ENCODE measurements around the gene EFCAB13.

EFCAB13 gene, protein sequence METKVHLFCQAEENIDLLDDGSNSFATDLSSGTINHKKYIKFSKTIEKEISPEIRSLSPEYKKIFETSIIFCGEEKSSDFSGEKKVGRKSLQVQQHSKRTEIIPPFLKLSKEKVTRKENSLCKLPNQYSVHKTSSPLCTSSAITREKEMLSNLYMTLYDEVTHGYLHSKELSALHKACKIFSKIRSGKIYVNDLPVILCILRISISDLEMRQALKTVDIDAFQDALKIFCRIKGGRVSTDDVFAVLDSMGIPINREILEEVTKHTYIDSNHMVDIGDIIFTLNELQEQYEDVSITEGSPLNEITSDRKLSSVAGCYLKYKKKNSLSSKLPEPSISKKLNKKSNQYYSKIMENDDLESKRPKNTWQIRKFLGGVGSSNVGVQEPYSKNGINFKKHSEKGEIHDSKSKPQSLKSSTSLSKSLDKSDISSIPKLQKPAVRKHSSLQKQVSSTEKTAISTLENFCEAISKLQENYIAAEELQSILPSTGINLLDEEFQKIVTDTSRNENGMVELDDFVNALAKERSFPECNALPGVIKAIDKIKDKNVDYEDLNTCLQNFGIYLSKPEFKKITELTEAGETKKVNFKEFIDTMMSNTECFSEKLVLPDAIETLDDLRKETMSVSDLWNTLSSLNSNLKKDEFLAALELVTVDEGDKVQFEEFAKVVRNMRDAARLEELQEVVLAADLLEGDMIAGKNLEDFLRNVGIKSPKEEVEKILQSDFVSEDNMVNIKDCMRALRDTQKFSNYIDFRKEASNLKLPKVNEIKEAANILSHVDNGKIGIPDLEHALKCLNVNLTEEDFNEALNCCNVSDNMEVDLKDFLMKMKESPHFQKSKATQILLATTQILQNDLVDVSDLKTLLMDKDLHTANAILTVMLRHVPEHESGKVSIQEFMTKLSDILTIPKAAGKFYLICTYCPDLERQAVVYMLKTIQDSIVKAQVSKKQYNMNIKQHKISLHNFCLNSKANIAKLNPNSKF

GRCh38 chr17:47323382-47324223, at the start of gene EFCAB13:
Gene EFCAB13, plus strand, starts transcription at chr17:47323955. Its CDS starts 4,399 bp downstream, at chr17:47328354.
- peak; percentile 97 for DNase-seq

DNA sequence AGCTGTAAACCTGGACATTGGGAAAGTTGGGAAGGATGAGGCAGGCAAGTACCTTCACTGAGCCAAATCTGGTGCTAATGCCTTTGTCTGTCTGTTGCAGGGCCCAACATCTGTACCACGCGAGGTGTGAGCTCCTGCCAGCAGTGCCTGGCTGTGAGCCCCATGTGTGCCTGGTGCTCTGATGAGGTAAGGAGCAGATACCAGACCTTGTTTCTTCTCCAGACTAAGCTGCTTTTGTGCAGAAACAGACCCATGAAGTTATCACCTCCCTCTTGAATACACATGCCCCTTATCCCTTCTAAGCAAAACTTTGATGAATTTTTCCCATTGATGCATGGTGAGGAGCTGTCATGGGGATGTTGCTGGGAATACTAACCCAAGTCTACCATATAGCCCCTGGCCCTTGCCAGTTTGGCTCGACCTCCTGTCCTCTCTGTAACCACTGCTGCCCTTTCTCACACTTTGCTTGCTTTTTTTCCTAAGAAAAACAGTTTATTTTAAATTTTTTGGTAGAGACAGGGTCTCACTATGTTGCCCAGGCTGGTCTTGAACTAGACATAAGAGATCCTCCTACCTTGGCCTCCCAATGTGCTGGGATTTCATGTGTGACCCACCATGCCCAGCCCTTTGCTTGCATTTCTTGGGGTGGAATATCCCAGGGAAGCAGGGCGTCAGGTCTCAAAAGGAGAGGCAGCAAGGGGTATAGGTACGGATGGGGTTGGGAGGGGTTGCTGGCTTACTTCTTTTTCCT, 49.3 kb upstream of the EFCAB13 start:
- DNase-seq = no peak

DNA sequence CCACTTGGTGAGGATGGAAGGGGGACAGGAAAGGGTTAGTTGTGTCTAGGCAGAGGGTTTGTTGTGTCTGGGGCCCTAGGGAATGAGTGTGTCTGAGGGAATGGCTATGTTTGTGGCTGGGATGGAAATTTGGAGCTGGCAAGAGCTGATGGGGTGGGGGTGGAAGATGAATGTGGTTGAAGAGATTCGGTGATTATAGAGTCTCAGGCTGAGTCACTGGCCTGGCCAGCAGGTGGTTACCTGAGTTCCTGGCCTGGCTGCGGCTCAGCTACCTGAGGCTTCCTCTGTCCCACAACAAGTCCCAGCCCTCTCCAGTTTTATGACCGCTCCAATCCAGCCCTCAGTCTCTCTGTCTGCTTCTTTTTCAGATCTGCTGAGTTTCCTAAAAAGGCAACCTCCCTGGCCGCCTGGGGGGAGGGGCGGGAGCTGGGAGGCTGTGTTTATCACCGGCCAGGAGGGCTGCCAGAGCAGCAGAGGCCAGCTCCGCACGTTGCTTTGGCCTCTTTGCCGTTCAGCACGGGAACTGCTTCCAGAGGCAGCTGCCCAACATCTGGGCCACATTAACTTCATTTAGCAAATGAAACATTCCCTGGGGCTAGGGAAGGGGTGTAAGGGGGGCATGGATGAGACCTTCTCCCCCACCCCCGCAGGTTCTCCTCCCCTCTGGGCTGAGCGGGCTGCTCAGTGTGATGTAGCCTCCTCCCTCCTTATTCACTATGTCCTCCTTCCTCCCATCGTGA, 48.3 kb upstream of the EFCAB13 start:
- DNase-seq = no peak

GRCh38 chr17:47276444-47276843, 47.3 kb upstream of the EFCAB13 start:
- no peak for DNase-seq

- DNase-seq = peak; percentile 90
Observed at GRCh38 chr17:47276868-47277267, 46.9 kb upstream of the EFCAB13 start.

DNA sequence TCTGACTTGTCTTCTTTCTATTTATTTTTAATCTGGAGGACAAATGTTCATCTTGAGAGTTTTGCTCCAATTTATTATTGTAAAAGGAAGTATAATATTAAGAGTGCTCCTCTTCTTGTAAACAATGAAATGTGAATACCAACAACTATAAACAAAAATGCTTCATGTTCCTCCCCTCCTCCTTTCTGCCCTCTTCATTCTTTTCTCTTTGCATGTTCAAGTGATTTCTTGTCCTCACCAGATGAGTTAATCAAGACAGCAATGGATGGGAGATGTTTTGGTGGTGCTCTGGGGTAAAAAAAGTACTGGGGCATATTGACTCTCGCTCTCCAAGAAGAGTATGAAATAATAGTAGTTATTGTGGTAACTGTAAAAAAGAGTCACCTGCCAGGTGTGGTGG, 45.8 kb upstream of the EFCAB13 start:
- no peak for DNase-seq

DNA sequence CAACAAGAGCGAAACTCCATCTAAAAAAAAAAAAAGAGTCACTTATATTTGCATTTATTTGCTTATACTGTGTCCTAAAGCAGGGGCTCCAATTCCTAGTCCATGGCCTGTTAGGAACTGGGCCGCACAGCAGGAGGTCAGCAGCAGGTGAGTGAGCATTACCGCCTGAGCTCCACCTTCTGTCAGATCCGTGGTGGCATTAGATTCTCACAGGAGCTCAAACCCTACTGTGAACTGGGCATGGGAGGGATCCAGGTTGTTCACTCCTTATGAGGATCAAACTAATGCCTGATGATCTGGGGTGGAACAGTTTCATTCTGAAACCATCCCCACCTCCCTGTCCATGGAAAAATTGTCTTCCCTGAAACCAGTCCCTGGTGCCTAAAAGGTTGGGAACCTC, 45.2 kb upstream of the EFCAB13 start:
- no peak for DNase-seq

- no peak for DNase-seq
Observed at GRCh38 chr17:47279062-47279801, 44.5 kb upstream of the EFCAB13 start.

GRCh38 chr17:47280072-47280811, 43.5 kb upstream of the EFCAB13 start:
- no peak for DNase-seq

- no peak for DNase-seq
Observed at GRCh38 chr17:47281216-47281615, 42.5 kb upstream of the EFCAB13 start.

- DNase-seq = no peak
Observed at GRCh38 chr17:47285003-47285402, 38.8 kb upstream of the EFCAB13 start.

DNA sequence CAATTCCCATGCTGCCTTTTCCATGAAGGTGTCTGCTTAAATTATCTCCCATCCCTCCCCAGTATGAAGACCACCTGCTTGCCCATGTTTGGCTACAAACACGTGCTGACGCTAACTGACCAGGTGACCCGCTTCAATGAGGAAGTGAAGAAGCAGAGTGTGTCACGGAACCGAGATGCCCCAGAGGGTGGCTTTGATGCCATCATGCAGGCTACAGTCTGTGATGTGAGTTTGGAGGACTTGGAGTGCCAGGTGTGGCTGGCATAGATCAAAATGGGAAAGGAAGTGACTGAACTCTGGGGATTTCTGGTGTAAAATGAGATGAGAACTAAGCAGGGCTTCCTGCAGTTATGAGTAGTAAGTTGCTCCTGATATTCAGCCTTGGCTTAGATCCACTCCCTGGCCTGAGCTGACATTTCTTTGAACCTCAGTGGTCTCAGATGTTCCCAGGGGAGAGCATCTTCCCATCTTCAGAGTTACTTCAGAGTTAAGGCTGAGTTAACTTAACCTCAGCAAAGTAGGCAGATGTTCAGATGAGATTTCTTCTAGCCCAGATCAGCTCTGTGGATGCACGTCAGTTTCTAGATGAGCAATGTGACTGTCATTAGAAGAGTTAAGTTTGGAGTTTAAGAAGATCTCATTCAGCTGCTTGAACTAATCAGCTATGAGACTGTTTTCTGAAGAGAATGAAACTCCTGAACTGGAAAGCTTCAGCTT, 37.4 kb upstream of the EFCAB13 start:
- DNase-seq = no peak

DNA sequence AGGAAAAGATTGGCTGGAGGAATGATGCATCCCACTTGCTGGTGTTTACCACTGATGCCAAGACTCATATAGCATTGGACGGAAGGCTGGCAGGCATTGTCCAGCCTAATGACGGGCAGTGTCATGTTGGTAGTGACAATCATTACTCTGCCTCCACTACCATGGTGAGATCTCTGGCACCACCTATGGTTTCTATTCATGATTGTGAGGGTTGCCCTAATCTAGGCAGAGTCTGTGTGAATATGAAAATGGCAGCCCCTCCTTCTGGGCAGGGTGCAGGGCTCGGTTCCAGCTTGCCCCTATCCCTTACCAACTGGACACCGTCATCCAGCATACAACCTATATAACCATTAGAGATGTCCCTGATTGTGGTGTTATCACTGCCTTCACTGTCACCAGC, 36.7 kb upstream of the EFCAB13 start:
- DNase-seq = no peak

DNA sequence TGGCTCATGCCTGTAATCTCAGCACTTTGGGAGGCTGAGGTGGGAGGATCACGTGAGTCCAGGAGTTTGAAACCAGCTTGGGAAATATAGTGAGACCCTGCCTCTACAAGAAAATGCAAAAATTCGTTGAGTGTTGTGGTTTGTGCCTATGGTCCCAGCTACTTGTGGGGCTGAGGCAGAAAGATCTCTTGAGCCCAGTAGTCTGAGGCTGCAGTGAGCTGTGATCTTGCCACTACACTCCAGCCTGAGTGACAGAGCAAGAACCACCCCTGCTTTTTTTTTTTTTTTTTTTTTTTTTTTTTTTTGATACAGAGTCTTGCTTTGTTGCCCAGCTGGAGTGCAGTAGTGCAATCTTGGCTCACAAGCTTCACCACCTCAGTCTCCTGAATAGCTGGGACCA, 36.1 kb upstream of the EFCAB13 start:
- no peak for DNase-seq

DNA sequence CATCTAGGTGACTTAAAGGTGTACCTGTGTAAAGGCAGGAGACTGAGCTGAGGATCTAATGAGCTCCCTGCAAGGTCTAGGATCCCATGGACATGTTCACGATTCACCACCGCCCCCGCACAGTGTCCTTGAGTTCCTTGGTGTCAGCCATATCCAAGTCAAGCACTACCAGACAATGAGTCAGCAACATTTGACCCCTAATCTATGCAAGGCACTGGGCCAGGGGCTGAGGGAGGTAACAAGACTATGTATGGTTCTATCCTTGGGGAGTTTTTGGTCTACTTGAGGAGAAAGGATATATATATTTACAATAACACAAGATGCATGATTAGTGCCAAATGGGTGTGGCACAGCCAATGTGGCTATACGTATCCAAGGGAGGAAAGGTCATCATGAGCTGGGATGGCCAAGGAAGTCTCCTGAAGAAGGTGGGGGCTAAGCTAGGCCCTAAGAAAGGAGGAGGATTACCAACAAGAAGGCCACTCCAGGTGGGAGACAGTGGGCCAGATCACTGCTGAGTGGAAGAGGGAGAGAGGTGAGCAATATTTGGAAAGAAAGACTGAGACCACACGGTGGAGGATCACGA, 35.1 kb upstream of the EFCAB13 start:
- no peak for DNase-seq

DNA sequence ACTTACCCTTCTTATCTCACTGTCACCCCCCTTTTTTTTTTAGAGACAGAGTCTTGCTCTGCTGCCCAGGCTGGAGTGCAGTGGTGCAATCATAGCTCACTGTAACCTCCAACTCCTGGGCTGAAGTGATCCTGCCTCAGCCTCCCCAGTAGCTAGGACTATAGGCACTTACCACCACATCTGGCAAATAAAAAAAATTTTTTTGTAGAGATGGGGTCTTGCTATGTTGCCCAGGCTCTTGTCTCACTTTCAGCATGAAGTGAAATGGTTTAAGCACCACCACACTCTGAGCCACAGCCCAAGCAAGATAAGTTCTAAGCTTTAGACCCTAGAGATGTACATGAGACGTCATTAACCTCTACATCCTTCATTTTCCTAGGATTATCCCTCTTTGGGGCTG, 34.5 kb upstream of the EFCAB13 start:
- DNase-seq = no peak

GRCh38 chr17:47290870-47291241, 32.9 kb upstream of the EFCAB13 start:
- DNase-seq = no peak

DNA sequence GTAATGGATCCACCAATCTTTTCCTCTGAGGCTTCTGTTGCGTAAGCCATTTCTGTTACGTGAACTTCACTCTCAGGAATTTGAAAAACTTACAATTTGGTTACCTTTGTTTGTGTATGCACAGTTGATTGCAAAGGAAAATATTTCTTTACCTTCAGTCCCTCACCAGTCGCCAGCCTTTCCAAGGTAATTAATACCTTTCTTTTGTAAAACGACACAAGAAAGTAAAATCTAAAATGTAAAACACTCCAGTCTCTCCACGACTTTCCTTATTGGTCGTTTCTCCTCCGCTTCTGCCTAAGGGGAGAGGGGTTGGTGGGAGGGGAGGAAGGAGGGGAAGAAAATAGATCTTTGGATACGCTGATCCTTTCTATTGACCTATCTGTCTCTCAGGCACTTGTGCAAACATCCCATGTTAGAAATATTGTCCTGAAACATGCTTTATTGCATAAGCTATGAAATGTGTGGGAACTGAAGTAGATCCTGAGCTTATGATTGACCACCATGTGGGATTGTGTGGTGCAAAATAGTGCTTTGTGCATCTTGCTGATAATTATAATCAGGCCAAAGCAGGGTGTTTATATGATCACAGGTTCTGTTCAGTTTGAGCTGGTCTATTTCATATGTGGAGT, 32.4 kb upstream of the EFCAB13 start:
- DNase-seq = no peak

Data from DMS53 (cell line).